ENCODE measurements around the gene CTBP2.
"Not testable (repeated sequence)": the region's sequence is repeated elsewhere in the genome, so short reads cannot be mapped to it uniquely, and the experiment has no call there.

The CTBP2 gene

GRCh38 chr10:125179107-125179506 lies 18.7 kb upstream of the CTBP2 start:
- DNase-seq, result not testable (repeated sequence)

GRCh38 chr10:125177641-125178640 lies 17.6 kb upstream of the CTBP2 start:
- no peak for DNase-seq

- DNase-seq, result no peak
These were observed 15.4 kb upstream of the CTBP2 start for GRCh38 chr10:125175807-125176206.

GRCh38 chr10:125174360-125174759 lies 14.0 kb upstream of the CTBP2 start:
- no peak for DNase-seq

- no peak for DNase-seq
These were observed 12.3 kb upstream of the CTBP2 start for GRCh38 chr10:125172694-125173093.

GRCh38 chr10:125171402-125172306 lies 11.3 kb upstream of the CTBP2 start:
- DNase-seq, result no peak

GRCh38 chr10:125169915-125170314 lies 9.6 kb upstream of the CTBP2 start:
- no peak for DNase-seq

GRCh38 chr10:125169279-125169678 lies 8.9 kb upstream of the CTBP2 start:
- DNase-seq, result no peak

- DNase-seq, result no peak
These were observed 6.3 kb upstream of the CTBP2 start for GRCh38 chr10:125166658-125167057.

GRCh38 chr10:125165584-125166573 lies 5.5 kb upstream of the CTBP2 start:
- DNase-seq, result no peak

GRCh38 chr10:125164421-125164820 lies 4.1 kb upstream of the CTBP2 start:
- DNase-seq, result no peak

GRCh38 chr10:125163803-125164202 lies 3.4 kb upstream of the CTBP2 start:
- no peak for DNase-seq

- DNase-seq, result not testable (repeated sequence)
These were observed 2.9 kb upstream of the CTBP2 start for GRCh38 chr10:125163312-125163711.

- DNase-seq, result no peak
These were observed 2.0 kb upstream of the CTBP2 start for GRCh38 chr10:125162120-125162931.

GRCh38 chr10:125161707-125162119 lies 1.4 kb upstream of the CTBP2 start:
- DNase-seq, result no peak

GRCh38 chr10:125160856-125161706 lies 718 bp upstream of the CTBP2 start:
- DNase-seq, result peak; percentile 27

GRCh38 chr10:125159486-125159931 lies 854 bp downstream of the CTBP2 start:
- no peak for DNase-seq

- no peak for DNase-seq
These were observed 1.5 kb downstream of the CTBP2 start for GRCh38 chr10:125158601-125159485.

GRCh38 chr10:125158275-125158600 lies 2.1 kb downstream of the CTBP2 start:
- no peak for DNase-seq

Data from CD4-positive, alpha-beta T cell treated with Interleukin-10 for 1 hour (primary cell).